SK-N-SH treated with all-trans-retinoic acid at 6 μM for 48 hours (cell line): Measurements from ENCODE around the gene PSMC3IP.

Source experiments
- ARNTL ChIP-seq: fragments of 450-650 bp; formaldehyde crosslinking; IDR thresholded peaks from 2 replicates; pipeline ENCODE4 v1.5.0; 2020; ENCODE audit warnings: low read depth, mild to moderate bottlenecking, moderate library complexity, borderline replicate concordance
- CREB5 ChIP-seq: fragments of 250-450 bp; sonication (Bioruptor Pico); IDR thresholded peaks from 2 replicates; pipeline ENCODE4 v1.5.1; 2020; ENCODE audit warnings: low read depth, mild to moderate bottlenecking, moderate library complexity
- POU6F1 ChIP-seq: fragments of 250-450 bp; sonication (Bioruptor Pico); IDR thresholded peaks from 2 replicates; pipeline ENCODE4 v1.8.0; 2021; ENCODE audit warnings: low read depth, mild to moderate bottlenecking, moderate library complexity, borderline replicate concordance
- PPARA ChIP-seq: fragments of 250-450 bp; sonication (Bioruptor Pico); IDR thresholded peaks from 2 replicates; pipeline ENCODE4 v1.5.0; 2020; ENCODE audit warnings: mild to moderate bottlenecking, borderline replicate concordance
- RARB ChIP-seq: fragments of 250-450 bp; sonication (Bioruptor Pico); IDR thresholded peaks from 2 replicates; pipeline ENCODE4 v1.8.0; 2021; ENCODE audit warnings: mild to moderate bottlenecking, moderate library complexity
- SNAI2 ChIP-seq: fragments of 250-450 bp; sonication (Bioruptor Pico); IDR thresholded peaks from 2 replicates; pipeline ENCODE4 v1.5.0; 2020; ENCODE audit warnings: mild to moderate bottlenecking, moderate library complexity
- TSHZ2 ChIP-seq: fragments of 250-450 bp; sonication (Bioruptor Pico); IDR thresholded peaks from 2 replicates; pipeline ENCODE4 v1.5.0; 2020; ENCODE audit warnings: mild to moderate bottlenecking, moderate library complexity
- ZNF565 ChIP-seq: fragments of 450-650 bp; formaldehyde crosslinking; conservative IDR thresholded peaks from 2 replicates; pipeline ENCODE4 v1.5.0; 2020; ENCODE audit warnings: low read depth, mild to moderate bottlenecking, moderate library complexity
- ZNF8 ChIP-seq: fragments of 450-650 bp; formaldehyde crosslinking; IDR thresholded peaks from 2 replicates; pipeline ENCODE4 v1.5.0; 2020; ENCODE audit warnings: mild to moderate bottlenecking, moderate library complexity

DNA sequence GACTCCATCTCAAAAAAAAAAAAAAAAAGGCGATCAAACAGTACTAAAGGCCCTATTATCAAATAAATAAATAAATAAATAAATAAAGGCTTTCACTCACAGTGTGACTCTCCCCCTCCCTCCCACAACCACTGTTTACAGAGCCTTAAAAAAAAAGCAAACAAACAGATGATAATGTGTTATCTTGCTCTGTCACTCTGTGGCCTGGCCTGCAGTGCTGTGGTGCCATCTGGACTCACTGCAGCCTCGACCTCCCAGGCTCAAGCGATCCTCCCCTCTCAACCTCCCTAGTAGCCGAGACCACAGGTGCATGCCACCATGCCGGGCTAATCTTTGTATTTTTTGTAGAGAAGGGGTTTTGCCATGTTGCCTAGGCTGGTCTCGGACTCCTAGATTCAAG, 49.6 kb downstream of the PSMC3IP start:
- TF ChIP-seq SNAI2 (CRISPR knock-in tag) (no peak), RARB (CRISPR knock-in tag) (no peak), PPARA (CRISPR knock-in tag) (no peak), ZNF8 (no peak), CREB5 (CRISPR knock-in tag) (no peak), ZNF565 (no peak), POU6F1 (CRISPR knock-in tag) (no peak), ARNTL (CRISPR knock-in tag) (no peak), TSHZ2 (CRISPR knock-in tag) (no peak)
